Measurements from ENCODE around the gene ZNF274.

The ZNF274 gene

GRCh38 chr19:58154679-58155648 is 27.9 kb upstream of the ZNF274 start:
- CTCF ChIA-PET = interaction anchor here (0.6 to 1.0 kb wide), 7 partner anchors 16 to 596 kb away, joined by 3 to 6 read pairs (median 3); partner anchors contain the start of gene ZNF417

GRCh38 chr19:58157045-58157728 is 25.7 kb upstream of the ZNF274 start:
- TF ChIP-seq CTCF (conservative IDR thresholded peaks at IDR 0.05; ENCODE audit: low read depth) = no peak
- no peak for DNase-seq (ENCODE audit: low spot score)
- no peak overlapping the region for H3K27ac ChIP-seq
- CTCF ChIA-PET = no interaction called here
- POLR2A ChIA-PET (ENCODE audit: low non-redundant PET) = no interaction called here

More at GRCh38 chr19:58154679-58155648, 27.9 kb upstream of the ZNF274 start:
- POLR2A ChIA-PET (ENCODE audit: low non-redundant PET) = no interaction called here
- DNase-seq (ENCODE audit: low spot score) = peak; percentile 82
- H3K27ac ChIP-seq = peak overlapping the region; percentile 76
- TF ChIP-seq CTCF (conservative IDR thresholded peaks at IDR 0.05; ENCODE audit: low read depth) = peak; percentile 89

- DNase-seq (ENCODE audit: low spot score) = no peak
- no peak for TF ChIP-seq CTCF (conservative IDR thresholded peaks at IDR 0.05; ENCODE audit: low read depth)
- H3K27ac ChIP-seq = no peak overlapping the region
- ChIA-PET CTCF (no interaction called here), POLR2A (ENCODE audit: low non-redundant PET) (no interaction called here)
These were observed 16.6 kb upstream of the ZNF274 start for GRCh38 chr19:58166268-58166667.

GRCh38 chr19:58166708-58167280 is 16.1 kb upstream of the ZNF274 start:
- no peak for DNase-seq (ENCODE audit: low spot score)
- ChIA-PET CTCF (no interaction called here), POLR2A (ENCODE audit: low non-redundant PET) (no interaction called here)
- no peak for TF ChIP-seq CTCF (conservative IDR thresholded peaks at IDR 0.05; ENCODE audit: low read depth)
- no peak overlapping the region for H3K27ac ChIP-seq

GRCh38 chr19:58170860-58171259 is 12.0 kb upstream of the ZNF274 start:
- ChIA-PET POLR2A (ENCODE audit: low non-redundant PET) (no interaction called here), CTCF (interaction anchor here (1.4 kb wide), 1 partner anchor 15 kb away, joined by 3 read pairs; no protein-coding TSS in a partner anchor)
- no peak overlapping the region for H3K27ac ChIP-seq
- no peak for TF ChIP-seq CTCF (conservative IDR thresholded peaks at IDR 0.05; ENCODE audit: low read depth)
- peak; percentile 31 for DNase-seq (ENCODE audit: low spot score)

- ChIA-PET CTCF (interaction anchor here (0.6 kb wide), 2 partner anchors 168 to 396 kb away, joined by 3 read pairs; no protein-coding TSS in a partner anchor), POLR2A (ENCODE audit: low non-redundant PET) (no interaction called here)
- peak overlapping the region; percentile 98 for H3K27ac ChIP-seq
- TF ChIP-seq CTCF (conservative IDR thresholded peaks at IDR 0.05; ENCODE audit: low read depth) = peak; percentile 22; the same call in 1 of the 2 replicates
- DNase-seq (ENCODE audit: low spot score) = no peak
These were observed 822 bp upstream of the ZNF274 start for GRCh38 chr19:58181902-58182576.

All from RWPE1 (cell line).